ENCODE results near the gene PRDX2. TPM values are rescaled to one million over a fixed set of nuclear protein-coding genes. Genes with fewer than 3 reads are reported as not detected.

The PRDX2 gene
- total RNA-seq, 1 donor from 2014 or later, result 166 TPM

GRCh38 chr19:12804051-12804450 is 2.5 kb upstream of the PRDX2 start:
- no peaks in the 10 kb centered on the region for H3K36me3 Mint-ChIP-seq (ENCODE audit: low read depth, unreplicated experiment)
- peaks cover 7% of the 10 kb centered on the region for H3K27me3 Mint-ChIP-seq (ENCODE audit: low read depth, unreplicated experiment)
- no peak for FAIRE-seq
- Histone ChIP-seq H3K9me3 (ENCODE audit: insufficient read depth, low read depth, low read length) (no peaks in the 10 kb centered on the region), H3K36me3 (ENCODE audit: insufficient read depth, low read length) (no peaks in the 10 kb centered on the region), H3K4me1 (ENCODE audit: insufficient read depth, low read length) (peaks cover 32% of the 10 kb centered on the region), H3K27me3 (ENCODE audit: insufficient read depth, low read length) (no peaks in the 10 kb centered on the region), H2AFZ (ENCODE audit: low read depth, low read length) (no peak overlapping the region), H3K9ac (ENCODE audit: low read length) (no peak overlapping the region), H3K79me2 (ENCODE audit: insufficient read depth, low read length) (peaks cover 20% of the 10 kb centered on the region), H3K27ac (ENCODE audit: low read depth, low read length) (no peak overlapping the region), H3K4me3 (ENCODE audit: insufficient read depth, low read depth, low read length) (no peak overlapping the region), H3K4me2 (ENCODE audit: low read length) (no peak overlapping the region), H4K20me1 (ENCODE audit: insufficient read depth, low read length) (peaks cover 11% of the 10 kb centered on the region)
- no peak for DNase-seq (ENCODE audit: low read depth)
- no peak overlapping the region for H3K4me3 Mint-ChIP-seq (ENCODE audit: unreplicated experiment)
- H3K9me3 Mint-ChIP-seq (ENCODE audit: unreplicated experiment), result no peaks in the 10 kb centered on the region
- H3K4me1 Mint-ChIP-seq (ENCODE audit: low read depth, unreplicated experiment), result no peaks in the 10 kb centered on the region
- TF ChIP-seq EZH2 (IDR thresholded peaks at IDR 0.05; ENCODE audit: insufficient read depth, low read length) (no peak), CTCF (IDR thresholded peaks at IDR 0.05; ENCODE audit: insufficient read depth, low read depth, low read length) (no peak)
- peak overlapping the region; percentile 58 for H3K27ac Mint-ChIP-seq (ENCODE audit: unreplicated experiment)

- Histone ChIP-seq H4K20me1 (ENCODE audit: insufficient read depth, low read length) (peaks cover 11% of the 10 kb centered on the region), H3K9ac (ENCODE audit: low read length) (peak overlapping the region; percentile 85), H3K4me3 (ENCODE audit: insufficient read depth, low read depth, low read length) (peak overlapping the region; percentile 82), H3K9me3 (ENCODE audit: insufficient read depth, low read depth, low read length) (no peaks in the 10 kb centered on the region), H2AFZ (ENCODE audit: low read depth, low read length) (peak overlapping the region; percentile 91), H3K36me3 (ENCODE audit: insufficient read depth, low read length) (no peaks in the 10 kb centered on the region), H3K4me2 (ENCODE audit: low read length) (peak overlapping the region; percentile 95), H3K27me3 (ENCODE audit: insufficient read depth, low read length) (no peaks in the 10 kb centered on the region), H3K79me2 (ENCODE audit: insufficient read depth, low read length) (peaks cover 20% of the 10 kb centered on the region), H3K27ac (ENCODE audit: low read depth, low read length) (no peak overlapping the region), H3K4me1 (ENCODE audit: insufficient read depth, low read length) (peaks cover 32% of the 10 kb centered on the region)
- no peak for TF ChIP-seq EZH2 (IDR thresholded peaks at IDR 0.05; ENCODE audit: insufficient read depth, low read length)
- no peak for TF ChIP-seq CTCF (IDR thresholded peaks at IDR 0.05; ENCODE audit: insufficient read depth, low read depth, low read length)
- Mint-ChIP-seq H3K27me3 (ENCODE audit: low read depth, unreplicated experiment) (peaks cover 7% of the 10 kb centered on the region), H3K4me3 (ENCODE audit: unreplicated experiment) (peak overlapping the region; percentile 72), H3K9me3 (ENCODE audit: unreplicated experiment) (no peaks in the 10 kb centered on the region), H3K4me1 (ENCODE audit: low read depth, unreplicated experiment) (no peaks in the 10 kb centered on the region), H3K36me3 (ENCODE audit: low read depth, unreplicated experiment) (peaks cover 2% of the 10 kb centered on the region), H3K27ac (ENCODE audit: unreplicated experiment) (no peak overlapping the region)
- no peak for FAIRE-seq
- DNase-seq (ENCODE audit: low read depth), result no peak
Observed at GRCh38 chr19:12802267-12803106, 887 bp upstream of the PRDX2 start.

Measured in astrocyte (in vitro differentiated cells and primary cell).